ENCODE measurements around the gene LINC00305.

Gene LINC00305

GRCh38 chr18:64148988-64149387, at the start of gene LINC00305:
TSS of gene LINC00305 (minus strand) at chr18:64149088.
- ChIA-PET CTCF (no interaction called here), POLR2A (no interaction called here)
- TF ChIP-seq, protein P1, sequence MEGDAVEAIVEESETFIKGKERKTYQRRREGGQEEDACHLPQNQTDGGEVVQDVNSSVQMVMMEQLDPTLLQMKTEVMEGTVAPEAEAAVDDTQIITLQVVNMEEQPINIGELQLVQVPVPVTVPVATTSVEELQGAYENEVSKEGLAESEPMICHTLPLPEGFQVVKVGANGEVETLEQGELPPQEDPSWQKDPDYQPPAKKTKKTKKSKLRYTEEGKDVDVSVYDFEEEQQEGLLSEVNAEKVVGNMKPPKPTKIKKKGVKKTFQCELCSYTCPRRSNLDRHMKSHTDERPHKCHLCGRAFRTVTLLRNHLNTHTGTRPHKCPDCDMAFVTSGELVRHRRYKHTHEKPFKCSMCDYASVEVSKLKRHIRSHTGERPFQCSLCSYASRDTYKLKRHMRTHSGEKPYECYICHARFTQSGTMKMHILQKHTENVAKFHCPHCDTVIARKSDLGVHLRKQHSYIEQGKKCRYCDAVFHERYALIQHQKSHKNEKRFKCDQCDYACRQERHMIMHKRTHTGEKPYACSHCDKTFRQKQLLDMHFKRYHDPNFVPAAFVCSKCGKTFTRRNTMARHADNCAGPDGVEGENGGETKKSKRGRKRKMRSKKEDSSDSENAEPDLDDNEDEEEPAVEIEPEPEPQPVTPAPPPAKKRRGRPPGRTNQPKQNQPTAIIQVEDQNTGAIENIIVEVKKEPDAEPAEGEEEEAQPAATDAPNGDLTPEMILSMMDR (IDR thresholded peaks at IDR 0.05; ENCODE audit: insufficient read depth, low read length, missing control alignments), result no peak
- H3K4me3 ChIP-seq (ENCODE audit: low read depth, low read length), result no peak within 1 kb of the TSS
- no peak for DNase-seq (ENCODE audit: low read depth, low spot score)

DNA sequence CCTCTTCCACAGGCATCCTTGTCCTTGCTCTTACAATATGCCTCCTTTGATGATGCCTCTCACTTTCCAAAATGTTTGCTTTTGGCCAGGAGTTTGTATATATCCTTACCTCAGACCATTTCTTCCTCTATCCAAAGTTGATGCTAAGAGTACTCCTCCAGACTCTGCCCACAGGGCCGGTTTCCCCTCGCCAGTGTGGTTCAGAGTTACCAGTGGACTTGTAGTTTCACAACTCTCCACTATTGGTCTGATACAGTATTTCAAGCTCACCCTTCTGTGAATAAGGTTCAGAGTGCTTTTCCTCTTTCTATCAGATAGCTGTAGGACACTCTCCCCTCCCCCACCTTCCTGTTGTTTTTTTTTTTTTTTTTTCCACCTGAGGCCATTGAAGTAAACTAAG, 42.2 kb upstream of the LINC00305 start:
- TF ChIP-seq, protein P1 (IDR thresholded peaks at IDR 0.05; ENCODE audit: insufficient read depth, low read length, missing control alignments), result no peak
- CTCF ChIA-PET, result no interaction called here
- H3K4me3 ChIP-seq (ENCODE audit: low read depth, low read length), result no peak overlapping the region
- DNase-seq (ENCODE audit: low read depth, low spot score), result no peak
- POLR2A ChIA-PET, result interaction anchor here (0.6 kb wide), 1 partner anchor 1634 kb away, joined by 4 read pairs; no protein-coding TSS in a partner anchor

DNA sequence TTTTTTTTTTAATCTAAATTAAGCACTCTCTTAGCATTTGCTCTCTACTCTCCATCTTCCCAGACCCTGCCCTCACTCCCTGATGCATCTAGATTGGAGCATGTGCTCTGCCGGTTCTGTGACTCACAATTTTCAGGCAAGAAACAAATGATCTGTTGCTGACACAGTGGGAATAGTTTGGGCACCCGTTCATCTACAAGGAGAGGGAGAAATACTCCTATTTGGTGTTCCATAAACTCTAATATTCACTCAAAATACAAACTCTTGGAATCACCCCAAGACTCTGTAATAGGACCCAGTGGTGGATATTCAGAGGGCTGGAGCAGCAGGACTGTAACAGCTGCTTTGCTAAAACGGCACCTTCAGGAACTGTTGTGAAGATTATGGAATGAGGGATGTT, 37.1 kb upstream of the LINC00305 start:
- no peak overlapping the region for H3K4me3 ChIP-seq (ENCODE audit: low read depth, low read length)
- POLR2A ChIA-PET, result no interaction called here
- DNase-seq (ENCODE audit: low read depth, low spot score), result no peak
- CTCF ChIA-PET, result no interaction called here
- TF ChIP-seq, protein P1 (IDR thresholded peaks at IDR 0.05; ENCODE audit: insufficient read depth, low read length, missing control alignments), result no peak

DNA sequence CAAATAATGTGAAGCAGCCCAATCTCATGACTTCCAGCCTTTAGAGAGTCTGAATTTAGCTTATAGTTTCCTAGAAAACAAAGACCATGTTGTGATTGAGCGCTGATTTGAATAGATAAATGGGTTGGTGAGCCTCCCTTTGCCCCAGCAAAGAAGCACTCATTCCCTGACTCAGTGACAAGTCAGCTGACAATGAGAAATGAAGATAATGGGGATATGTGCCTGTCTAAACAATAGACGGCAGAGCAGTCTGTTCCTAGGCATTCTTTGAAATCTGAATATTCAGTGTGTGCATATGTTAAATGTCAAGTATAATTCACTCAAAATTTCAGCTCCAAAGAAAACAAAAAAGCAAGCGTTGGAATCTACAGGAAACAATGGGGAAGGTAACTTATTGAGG, 34.8 kb upstream of the LINC00305 start:
- TF ChIP-seq, protein P1 (IDR thresholded peaks at IDR 0.05; ENCODE audit: insufficient read depth, low read length, missing control alignments), result no peak
- no peak for DNase-seq (ENCODE audit: low read depth, low spot score)
- ChIA-PET CTCF (no interaction called here), POLR2A (no interaction called here)
- no peak overlapping the region for H3K4me3 ChIP-seq (ENCODE audit: low read depth, low read length)

GRCh38 chr18:64180617-64181016, 31.7 kb upstream of the LINC00305 start:
- CTCF ChIA-PET, result no interaction called here
- POLR2A ChIA-PET, result no interaction called here
- TF ChIP-seq, protein P1 (IDR thresholded peaks at IDR 0.05; ENCODE audit: insufficient read depth, low read length, missing control alignments), result no peak
- H3K4me3 ChIP-seq (ENCODE audit: low read depth, low read length), result no peak overlapping the region
- DNase-seq (ENCODE audit: low read depth, low spot score), result no peak

GRCh38 chr18:64180171-64180570, 31.3 kb upstream of the LINC00305 start:
- TF ChIP-seq, protein P1 (IDR thresholded peaks at IDR 0.05; ENCODE audit: insufficient read depth, low read length, missing control alignments), result no peak
- ChIA-PET CTCF (no interaction called here), POLR2A (no interaction called here)
- DNase-seq (ENCODE audit: low read depth, low spot score), result no peak
- H3K4me3 ChIP-seq (ENCODE audit: low read depth, low read length), result no peak overlapping the region

Measured in AG04449 (cell line).